NT2/D1 (cell line): ENCODE results near the gene AP1S1.

Experiments used
- DNase-seq: peaks from one replicate; pipeline ENCODE4 v3.0.0-alpha.2; 2011; ENCODE audit warnings: low read depth, low spot score
- H3K27me3 ChIP-seq: 2 replicates; pipeline ENCODE4 v1.6.0; 2011; ENCODE audit warnings: mild to moderate bottlenecking; ENCODE audit not compliant: insufficient read length, insufficient read depth
- H3K36me3 ChIP-seq: 2 replicates; pipeline ENCODE4 v1.6.1; 2011; ENCODE audit warnings: mild to moderate bottlenecking, low read length, mixed read lengths; ENCODE audit not compliant: insufficient read depth, insufficient read length
- H3K4me1 ChIP-seq: 2 replicates; pipeline ENCODE4 v1.5.1; 2011; ENCODE audit not compliant: insufficient read depth, insufficient read length
- H3K4me3 ChIP-seq: 2 replicates; pipeline ENCODE4 v1.5.1; 2011; ENCODE audit warnings: low read depth; ENCODE audit not compliant: insufficient read length
- H3K9ac ChIP-seq: 2 replicates; pipeline ENCODE4 v1.6.0; 2011; ENCODE audit warnings: low read depth; ENCODE audit not compliant: insufficient read length
- H3K9me3 ChIP-seq: 2 replicates; pipeline ENCODE4 v1.5.1; 2011; ENCODE audit warnings: mild to moderate bottlenecking, low read length; ENCODE audit not compliant: insufficient read depth
- SUZ12 ChIP-seq: IDR thresholded peaks from 2 replicates; pipeline ENCODE4 v1.6.1; 2011; ENCODE audit not compliant: insufficient read length, insufficient read depth; ENCODE audit errors: extremely low read depth
- YY1 ChIP-seq: IDR thresholded peaks from 2 replicates; pipeline ENCODE4 v1.6.1; 2011; ENCODE audit not compliant: insufficient read length, insufficient read depth
- ZNF274 ChIP-seq: IDR thresholded peaks from 2 replicates; pipeline ENCODE4 v1.6.1; 2011; ENCODE audit warnings: mild to moderate bottlenecking, low read depth, low read length

The AP1S1 gene

GRCh38 chr7:101155303-101155702 is 1.0 kb downstream of the AP1S1 start:
- peak overlapping the region; percentile 81 for H3K9ac ChIP-seq
- H3K4me3 ChIP-seq: peak overlapping the region; percentile 57
- peaks cover 10% of the 10 kb centered on the region for H3K4me1 ChIP-seq
- no peaks in the 10 kb centered on the region for H3K27me3 ChIP-seq
- peaks cover 6% of the 10 kb centered on the region; the same call in 1 of the 2 replicates for H3K9me3 ChIP-seq
- no peak for DNase-seq
- H3K36me3 ChIP-seq: peaks cover 34% of the 10 kb centered on the region
- TF ChIP-seq ZNF274: no peak
- no peak for TF ChIP-seq SUZ12
- TF ChIP-seq YY1: no peak

- peaks cover 36% of the 10 kb centered on the region for H3K36me3 ChIP-seq
- TF ChIP-seq SUZ12 (no peak), ZNF274 (no peak), YY1 (no peak)
- no peak for DNase-seq
- H3K9me3 ChIP-seq: peaks cover 6% of the 10 kb centered on the region; the same call in 1 of the 2 replicates
- no peaks in the 10 kb centered on the region for H3K27me3 ChIP-seq
- no peak overlapping the region for H3K4me3 ChIP-seq
- H3K9ac ChIP-seq: peak overlapping the region; percentile 32
- peaks cover 12% of the 10 kb centered on the region for H3K4me1 ChIP-seq
These were observed 2.0 kb downstream of the AP1S1 start for GRCh38 chr7:101156277-101156676.

- no peaks in the 10 kb centered on the region for H3K27me3 ChIP-seq
- H3K36me3 ChIP-seq: peaks cover 36% of the 10 kb centered on the region
- H3K4me1 ChIP-seq: peaks cover 13% of the 10 kb centered on the region
- TF ChIP-seq ZNF274 (no peak), SUZ12 (no peak), YY1 (no peak)
- H3K9ac ChIP-seq: no peak overlapping the region
- no peak for DNase-seq
- peaks cover 6% of the 10 kb centered on the region; the same call in 1 of the 2 replicates for H3K9me3 ChIP-seq
- no peak overlapping the region for H3K4me3 ChIP-seq
These were observed 2.8 kb downstream of the AP1S1 start for GRCh38 chr7:101156866-101157589.

- Histone ChIP-seq H3K9ac (peak overlapping the region; percentile 42), H3K4me1 (peaks cover 16% of the 10 kb centered on the region), H3K9me3 (no peaks in the 10 kb centered on the region), H3K36me3 (peaks cover 36% of the 10 kb centered on the region), H3K27me3 (peaks cover 3% of the 10 kb centered on the region), H3K4me3 (no peak overlapping the region)
- TF ChIP-seq ZNF274: no peak
- no peak for TF ChIP-seq SUZ12
- TF ChIP-seq YY1: no peak
- DNase-seq: no peak
These were observed 5.7 kb downstream of the AP1S1 start for GRCh38 chr7:101159696-101160674.

- Histone ChIP-seq H3K4me3 (no peak overlapping the region), H3K9ac (no peak overlapping the region), H3K4me1 (peaks cover 18% of the 10 kb centered on the region), H3K27me3 (peaks cover 7% of the 10 kb centered on the region), H3K36me3 (peaks cover 36% of the 10 kb centered on the region), H3K9me3 (no peaks in the 10 kb centered on the region)
- TF ChIP-seq ZNF274: no peak
- no peak for TF ChIP-seq YY1
- TF ChIP-seq SUZ12: no peak
- no peak for DNase-seq
These were observed 6.6 kb downstream of the AP1S1 start for GRCh38 chr7:101160910-101161309.

GRCh38 chr7:101161692-101162471 is 7.6 kb downstream of the AP1S1 start:
- TF ChIP-seq ZNF274 (no peak), YY1 (no peak), SUZ12 (no peak)

More at GRCh38 chr7:101161692-101162471, 7.6 kb downstream of the AP1S1 start:
- H3K9me3 ChIP-seq: no peaks in the 10 kb centered on the region
- peaks cover 32% of the 10 kb centered on the region for H3K36me3 ChIP-seq
- H3K27me3 ChIP-seq: peaks cover 9% of the 10 kb centered on the region
- H3K9ac ChIP-seq: peak overlapping the region; percentile 64
- H3K4me3 ChIP-seq: peak overlapping the region; percentile 32
- DNase-seq: no peak
- peaks cover 18% of the 10 kb centered on the region for H3K4me1 ChIP-seq
